Measurements from ENCODE around the gene NDRG4.

- no peak for TF ChIP-seq CTCF (conservative IDR thresholded peaks at IDR 0.05 in 1 of 2, IDR thresholded peaks at IDR 0.05 in 1 of 2; ENCODE audit: low read depth in 1 of 2, low read length in 2 of 2)
- no peak for TF ChIP-seq EZH2 (IDR thresholded peaks at IDR 0.05; ENCODE audit: low read length, missing control alignments)
Measured at GRCh38 chr16:58513874-58514273, 13.9 kb downstream of the NDRG4 start.
